Stimulated activated CD8-positive, alpha-beta memory T cell treated with anti-CD3 and anti-CD28 coated beads, Interleukin-4, amount 100 ng/mL, for 4 hours (primary cell): ENCODE measurements around the gene KIAA1671.

Source experiments
- DNase-seq, 2 donors: peaks; one replicate each; pipeline ENCODE4 v3.0.0-alpha.2; 2020; ENCODE audit warnings: low read depth in 2 of 2, low spot score in 1 of 2

The KIAA1671 gene

DNA sequence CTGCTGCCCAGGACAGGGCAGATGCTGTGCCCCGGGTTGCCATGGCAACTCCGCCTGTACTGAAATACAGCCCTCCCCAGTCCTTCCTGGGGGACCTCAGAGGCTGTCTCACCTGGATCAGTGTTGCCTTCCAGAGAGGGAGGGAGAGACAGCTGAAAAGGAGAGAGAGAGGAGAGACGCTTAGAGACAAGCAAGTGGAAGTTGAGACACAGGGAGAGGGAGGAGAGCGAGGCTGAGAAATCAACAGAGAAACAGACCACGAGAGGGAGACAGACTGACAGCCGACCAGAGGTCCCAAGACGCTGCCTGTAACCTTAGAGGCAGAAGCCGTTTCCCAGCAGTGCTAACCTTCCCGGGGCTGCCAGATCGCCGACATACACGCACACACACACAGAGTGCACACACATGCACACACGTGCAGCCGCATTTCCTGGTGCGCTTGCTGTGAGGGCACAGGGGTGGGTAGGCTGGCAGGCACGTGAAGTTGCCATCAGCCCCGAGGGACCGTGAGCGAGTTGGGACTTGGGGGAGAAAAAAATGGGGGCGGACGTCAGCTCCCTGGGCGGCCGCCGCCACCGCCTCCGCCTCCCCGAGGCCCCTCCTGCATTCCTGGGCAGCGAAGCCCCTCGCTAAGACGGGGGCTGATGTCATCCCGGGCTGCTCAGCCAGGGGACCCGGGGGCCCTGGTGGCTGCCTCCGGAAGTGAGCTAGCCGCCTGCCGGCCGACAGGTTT lies 158.5 kb downstream of the KIAA1671 start:
- peak in 1 of 2 donors; percentile 32 for DNase-seq

DNA sequence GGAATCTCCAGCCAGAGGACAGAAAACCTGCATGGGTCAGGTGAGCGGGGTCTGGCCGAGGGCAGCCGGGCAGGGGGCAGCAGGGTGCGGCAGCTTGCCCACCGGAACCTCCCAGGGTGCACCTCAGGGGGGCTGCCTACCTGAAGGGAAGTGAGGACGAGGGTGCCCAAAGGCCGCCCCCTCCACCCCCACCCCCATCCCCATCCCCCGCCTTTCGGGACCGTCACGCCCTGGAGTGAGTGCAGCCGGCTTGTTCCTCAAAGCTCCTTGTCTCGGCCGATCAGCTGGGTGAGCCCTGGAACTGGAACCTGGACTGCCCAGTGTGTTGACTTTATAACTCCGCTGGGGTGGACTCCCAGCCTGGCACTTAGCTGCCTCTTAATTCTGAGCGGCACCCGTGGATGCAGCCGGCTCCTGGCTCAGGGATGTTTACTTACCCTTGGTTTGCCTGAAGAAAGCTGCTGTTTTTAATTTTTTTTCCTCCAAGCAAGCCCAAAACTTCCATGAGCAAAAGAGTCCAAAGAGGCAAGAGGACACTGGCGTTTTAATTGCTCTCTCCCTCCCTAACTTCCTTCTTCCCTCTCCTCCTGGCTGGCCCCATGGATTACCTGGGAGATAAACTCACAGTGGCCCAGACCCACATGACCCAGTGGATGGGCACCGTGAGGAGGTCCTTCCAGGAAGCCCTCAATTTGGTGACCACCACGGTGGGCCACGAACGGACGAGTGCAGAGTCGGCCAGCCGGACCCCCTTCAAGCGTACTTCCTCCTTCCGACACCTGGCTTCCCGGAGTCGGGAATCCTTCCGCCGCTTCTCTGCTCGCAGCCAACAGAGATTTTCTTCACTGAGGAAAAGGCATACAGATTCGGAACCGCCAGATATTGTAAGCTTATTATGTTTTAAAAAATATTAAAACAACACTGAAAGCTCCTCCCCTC lies 159.3 kb downstream of the KIAA1671 start:
- DNase-seq: no peak

DNA sequence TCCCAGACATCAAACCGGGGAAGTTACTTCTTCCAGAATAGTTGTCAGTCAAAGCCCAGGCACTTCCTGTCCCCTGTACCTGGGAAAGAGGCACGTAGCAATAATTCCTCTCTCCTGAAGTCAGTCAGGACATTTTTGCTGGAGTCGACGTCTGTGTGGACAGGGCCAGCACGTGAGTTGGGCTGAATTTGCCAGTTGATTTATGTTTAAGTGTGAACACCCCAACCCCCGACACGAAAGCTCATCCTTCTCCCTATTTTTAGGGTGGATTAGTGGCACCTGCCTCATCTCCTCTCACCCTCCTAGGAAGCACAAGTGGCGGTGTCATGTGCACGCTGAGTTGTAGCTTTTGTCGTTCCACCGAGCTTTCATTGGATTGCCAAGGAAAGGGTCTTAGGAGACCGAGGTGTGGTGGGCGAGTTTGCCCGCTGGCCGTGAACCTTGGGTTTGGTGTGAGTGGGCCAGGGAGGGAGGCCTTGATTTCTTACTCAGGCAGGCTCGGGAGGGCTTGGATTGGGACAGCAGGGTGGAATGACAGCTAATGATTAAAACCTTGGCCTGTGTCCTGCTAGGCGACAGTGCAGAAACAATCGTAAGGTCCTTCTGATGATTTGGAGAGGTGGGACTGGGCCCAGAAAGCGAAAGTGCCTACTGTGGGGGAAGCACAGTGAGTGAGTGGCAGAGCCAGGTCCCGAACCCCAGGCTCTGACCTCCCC lies 160.2 kb downstream of the KIAA1671 start:
- DNase-seq: no peak

DNA sequence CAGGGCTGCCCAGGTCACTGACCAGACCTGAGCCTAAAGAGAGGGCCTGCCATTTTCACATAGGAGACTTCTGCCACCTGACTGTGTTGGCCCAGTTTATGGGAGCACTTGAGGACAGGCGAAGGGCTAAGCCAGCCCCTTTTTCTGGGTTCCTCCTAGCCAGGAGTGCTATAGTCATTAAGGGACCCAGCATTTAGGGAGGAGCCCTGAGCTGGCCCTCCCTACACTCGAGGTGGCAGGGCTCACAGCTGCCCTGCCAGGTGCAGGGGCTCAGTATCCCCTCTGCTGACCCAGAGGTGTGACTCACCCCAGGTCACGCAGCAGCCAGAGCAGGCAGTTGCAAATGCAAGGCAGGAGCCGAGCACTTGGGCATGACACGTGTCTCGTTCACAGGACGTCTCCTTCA lies 160.8 kb downstream of the KIAA1671 start:
- no peak for DNase-seq

DNA sequence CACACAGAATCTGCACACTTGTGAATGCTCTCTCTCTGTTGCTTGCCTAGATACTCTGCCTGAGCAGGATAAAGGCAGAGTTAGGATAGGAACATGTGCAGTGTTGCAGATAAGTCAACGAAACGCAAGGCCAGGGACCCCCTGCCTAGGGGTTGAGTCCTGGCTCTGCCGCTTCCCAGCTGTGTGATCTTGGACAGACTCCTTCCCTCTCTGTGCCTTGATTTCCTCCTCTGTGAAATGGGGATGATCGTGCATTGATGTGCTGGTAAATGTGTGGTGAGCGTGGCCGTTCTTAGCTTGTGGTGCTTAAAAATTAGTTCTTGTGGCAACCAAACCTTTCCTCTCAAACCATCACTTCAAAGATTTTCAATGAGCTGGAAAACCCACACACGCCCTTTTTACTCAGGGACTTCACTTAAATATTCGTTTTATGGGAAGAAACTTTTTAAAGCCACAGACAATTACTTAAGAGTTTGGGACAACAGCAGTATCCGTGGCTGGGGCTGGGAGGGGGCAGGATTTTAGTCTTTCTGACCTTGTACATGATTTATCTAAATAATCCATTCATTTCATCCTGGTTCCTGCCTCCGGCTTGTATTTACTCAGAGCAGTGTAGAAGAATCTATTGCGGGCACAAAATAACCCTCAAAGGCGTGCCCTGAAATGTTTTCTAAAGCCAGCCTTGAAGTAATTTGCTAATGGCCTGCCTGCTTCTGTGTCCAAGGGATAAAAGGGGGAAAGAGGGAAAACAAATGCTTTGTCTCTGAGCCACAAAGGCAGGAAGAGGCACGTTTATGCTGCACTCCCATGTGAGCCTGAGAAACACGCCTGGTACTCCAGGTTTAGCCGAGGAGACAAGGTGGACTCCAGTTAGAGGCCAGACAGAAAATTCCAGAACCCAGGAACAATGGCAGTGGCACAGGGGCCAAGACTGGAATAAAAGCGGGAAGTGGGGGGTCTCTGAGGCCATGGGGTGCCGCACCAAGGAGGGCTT lies 162.2 kb downstream of the KIAA1671 start:
- DNase-seq: no peak

DNA sequence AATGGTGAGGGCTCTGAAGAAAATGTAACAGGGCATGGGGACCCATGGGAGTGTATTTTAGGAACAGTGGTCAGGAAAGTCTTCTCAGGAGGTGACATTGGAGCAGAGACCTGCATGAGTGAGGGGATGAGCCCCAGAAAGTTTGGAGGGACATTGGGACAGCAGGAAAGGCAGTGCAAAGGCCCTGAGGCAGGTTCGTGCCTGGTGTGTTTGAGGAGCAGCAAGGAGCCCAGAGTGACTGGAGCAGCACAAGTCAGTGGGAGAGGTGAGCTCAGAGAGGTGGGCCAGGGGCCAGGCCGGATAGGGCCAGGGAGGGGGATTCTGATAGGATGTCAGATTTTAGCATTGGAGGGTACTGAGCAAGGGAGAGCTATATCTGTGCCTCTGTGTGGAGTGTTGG lies 167.1 kb downstream of the KIAA1671 start:
- no peak for DNase-seq

DNA sequence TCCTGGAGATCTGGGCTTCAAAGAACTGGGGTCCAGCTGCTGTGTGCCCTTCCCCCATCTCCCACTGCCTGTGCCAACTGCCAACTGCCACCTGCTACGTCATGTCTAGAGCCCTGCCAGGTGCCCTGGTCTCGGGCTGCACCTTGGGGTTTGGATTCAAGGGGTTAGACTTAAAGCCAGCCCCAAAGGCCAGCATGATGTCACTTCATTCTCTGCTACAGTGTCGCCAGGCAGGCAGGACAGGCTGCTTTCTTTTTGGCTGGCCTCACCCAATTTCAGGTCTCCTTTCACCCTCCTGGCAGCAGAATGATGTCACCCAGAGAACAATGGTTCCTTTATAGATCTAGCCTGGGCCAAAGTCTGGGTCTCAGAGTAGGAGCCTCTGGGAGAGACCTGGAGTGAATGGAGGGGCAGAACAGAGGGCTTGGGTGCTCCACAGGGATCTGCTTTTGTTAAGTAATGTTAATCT lies 167.6 kb downstream of the KIAA1671 start:
- no peak for DNase-seq

DNA sequence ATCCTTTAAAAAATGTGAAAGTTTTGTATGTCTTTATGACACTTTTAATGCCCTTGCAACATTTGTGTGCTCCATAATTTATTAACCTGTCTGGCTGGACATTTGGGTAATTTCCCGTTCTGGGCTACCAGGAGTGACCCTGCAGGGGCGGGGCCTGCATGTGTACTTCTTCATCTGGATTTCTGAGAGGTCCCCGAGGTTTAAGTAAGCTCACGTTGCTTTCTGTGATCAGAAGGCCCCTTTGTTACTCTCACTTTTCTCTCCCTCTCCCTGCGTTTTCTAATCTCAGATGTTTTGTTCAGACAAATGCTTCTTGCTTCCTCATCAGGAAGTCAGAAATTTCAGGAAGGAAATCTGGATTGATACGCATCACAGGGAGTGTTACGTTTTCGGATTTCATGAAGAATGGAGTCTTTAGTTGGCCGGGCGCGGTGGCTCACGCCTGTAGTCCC lies 168.3 kb downstream of the KIAA1671 start:
- DNase-seq: no peak

DNA sequence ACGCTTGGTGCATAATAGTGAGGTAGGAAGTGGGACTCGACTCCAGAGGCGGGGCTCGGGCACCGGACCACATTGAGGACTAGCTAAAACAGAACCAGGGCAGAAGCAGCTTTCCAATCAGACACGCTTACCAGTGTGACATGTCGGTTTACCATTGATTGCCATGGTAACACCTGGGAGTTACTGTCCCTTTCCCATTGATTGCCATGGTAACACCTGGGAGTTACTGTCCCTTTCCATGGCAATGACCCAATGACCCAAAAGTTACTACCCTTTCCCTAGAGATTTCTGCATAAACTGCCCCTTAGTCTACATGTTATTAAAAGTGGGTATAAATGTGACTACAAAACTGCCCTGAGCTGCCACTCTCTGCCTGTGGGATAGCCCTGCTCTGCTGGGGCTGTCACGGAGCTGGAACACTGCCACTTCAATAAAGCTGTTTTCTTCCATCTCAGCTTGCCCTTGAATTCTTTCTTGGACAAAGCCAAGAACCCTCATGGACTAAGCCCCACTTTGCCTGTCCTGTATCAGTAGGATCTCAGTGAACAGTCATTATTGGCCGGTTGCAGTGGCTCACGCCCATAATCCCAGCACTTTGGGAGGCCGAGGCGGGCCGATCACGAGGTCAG lies 169.7 kb downstream of the KIAA1671 start:
- DNase-seq: no peak

DNA sequence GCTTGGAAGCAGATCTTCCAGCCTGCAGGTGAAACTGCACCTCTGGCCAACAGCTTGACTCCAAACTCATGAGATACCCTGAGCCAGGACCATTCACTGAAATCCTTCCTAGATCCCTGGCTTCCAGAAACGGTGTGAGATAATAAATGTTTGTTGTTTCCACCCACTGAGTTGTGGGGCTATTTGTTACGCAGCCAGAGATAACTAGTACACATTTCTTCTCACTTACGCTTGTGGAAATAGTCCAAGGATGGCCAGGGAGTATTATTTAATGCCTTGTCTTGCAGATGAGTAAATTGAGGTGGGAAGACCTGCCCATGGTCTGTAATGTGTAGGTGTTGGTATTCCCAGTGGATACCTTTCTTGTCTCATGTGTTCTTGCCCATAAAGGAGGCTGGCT lies 171.2 kb downstream of the KIAA1671 start:
- DNase-seq: no peak

DNA sequence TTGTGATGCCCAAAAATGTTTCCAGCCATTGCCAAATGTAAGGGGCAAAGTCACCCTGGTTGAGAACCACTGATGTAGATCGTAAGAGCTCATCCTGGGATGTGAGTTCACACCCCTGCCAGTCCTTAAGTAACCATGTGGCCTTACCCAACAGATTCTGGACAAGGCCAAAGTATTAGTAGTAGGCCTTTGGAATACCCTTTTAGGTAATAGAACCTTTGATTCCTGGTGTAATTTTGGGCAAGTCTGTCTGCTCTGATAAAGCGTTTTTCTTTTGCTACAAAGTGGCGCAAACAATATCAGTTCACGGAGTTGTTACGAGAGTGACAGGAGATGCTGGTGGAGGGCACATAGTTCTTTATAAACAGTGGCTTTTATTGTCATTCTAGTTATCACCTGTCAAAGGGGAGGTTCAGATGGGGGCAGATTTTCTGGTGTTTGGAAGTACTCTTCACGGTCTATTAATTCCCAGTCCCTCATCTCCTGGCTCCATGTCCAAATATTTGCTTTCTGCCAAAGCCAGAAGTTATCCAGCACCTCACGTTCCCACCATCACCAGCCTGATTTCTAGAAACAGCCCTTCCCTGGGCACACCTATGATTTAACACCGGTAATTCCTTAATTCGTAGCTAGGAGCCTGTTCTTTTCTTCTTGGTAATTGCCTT lies 173.3 kb downstream of the KIAA1671 start:
- no peak for DNase-seq

DNA sequence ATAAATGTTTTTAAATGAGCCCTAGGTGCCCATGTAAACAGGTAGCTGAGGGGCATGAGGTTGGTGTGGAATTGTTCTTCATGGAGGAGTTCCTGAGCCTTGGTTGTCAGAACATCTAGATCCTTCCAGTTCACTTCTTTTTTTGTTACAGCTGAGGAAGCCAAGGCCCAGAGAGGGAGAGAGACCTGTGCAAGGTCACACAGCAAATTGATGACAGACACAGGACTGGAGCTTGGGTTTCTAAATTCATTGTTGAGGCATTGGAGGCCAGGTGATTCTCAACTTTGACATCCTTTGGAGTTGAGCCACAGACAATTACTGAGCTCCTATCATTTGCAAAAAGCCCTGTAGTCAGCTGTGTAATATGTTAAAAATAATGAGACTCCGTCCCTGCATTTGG lies 174.0 kb downstream of the KIAA1671 start:
- no peak for DNase-seq

DNA sequence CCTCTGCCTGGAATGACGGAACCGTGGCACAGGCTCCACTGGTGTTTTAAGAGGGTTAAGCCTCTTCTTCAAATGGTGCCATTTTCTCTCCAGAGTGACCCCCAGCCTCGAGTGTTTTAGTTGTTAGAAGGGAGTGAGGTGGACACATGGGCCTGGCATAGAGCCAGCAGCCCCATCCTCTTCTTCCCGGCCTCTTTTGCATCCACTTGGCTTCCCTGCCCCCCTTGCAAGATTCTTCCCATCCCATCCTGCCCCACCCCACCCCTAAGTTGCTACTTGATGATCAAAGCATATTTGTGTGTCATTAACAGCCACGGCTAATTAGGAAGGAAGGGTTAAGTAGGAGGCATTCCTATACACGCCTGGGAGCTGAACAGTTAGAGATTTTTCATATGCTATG lies 174.8 kb downstream of the KIAA1671 start:
- DNase-seq: no peak

DNA sequence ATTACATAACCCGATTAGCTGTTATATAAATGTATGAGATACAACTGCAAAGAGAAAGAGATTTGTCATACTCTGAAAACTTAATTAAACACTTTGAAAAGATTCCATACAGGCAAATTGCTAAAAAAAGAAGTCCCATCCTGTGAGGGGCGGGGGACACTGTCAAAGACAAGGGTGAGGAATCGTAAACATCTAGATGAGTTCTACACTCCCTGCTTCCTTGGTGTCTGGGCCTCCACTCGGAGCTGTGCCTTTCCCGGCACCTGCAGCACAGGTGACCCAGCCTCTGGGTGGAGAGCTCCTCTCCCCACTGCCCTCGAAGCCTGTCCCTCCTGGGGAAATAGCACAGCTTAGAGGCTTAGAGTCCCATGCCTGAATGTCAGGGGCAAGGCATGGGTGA lies 177.9 kb downstream of the KIAA1671 start:
- no peak for DNase-seq

DNA sequence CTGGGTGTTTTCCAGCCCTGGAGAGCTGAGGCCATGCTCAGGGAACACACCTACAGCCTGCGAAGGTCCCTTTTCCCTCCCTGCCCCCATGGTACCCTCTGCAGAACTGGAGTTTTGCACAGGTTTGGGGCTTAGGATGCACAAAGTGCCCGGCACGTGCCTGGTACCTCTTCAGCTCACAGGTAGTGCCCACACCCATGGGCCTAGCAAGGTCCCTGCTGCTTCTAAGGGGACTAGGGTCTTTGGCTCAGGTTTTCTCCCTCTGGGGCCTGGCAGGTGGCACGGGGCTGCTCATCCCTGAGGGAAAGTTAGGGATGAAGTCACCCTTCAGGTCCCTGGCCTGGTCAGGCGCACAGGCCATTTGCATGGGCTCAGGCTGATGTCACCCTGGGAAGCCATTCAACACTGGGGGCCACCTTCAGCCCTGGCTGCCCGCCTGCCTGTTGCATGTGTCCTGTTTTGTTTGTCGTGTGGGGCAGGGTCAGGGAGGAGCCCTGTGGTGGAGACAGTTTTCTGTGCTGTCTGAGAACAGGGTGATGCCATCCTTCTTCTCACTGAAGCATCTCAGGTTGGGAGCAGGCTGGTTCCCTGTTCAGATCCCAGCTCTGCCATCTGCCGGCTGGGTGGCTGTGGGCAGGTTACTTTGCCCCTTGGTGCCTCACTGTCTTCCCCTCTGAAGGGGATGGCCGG lies 178.8 kb downstream of the KIAA1671 start:
- no peak for DNase-seq

DNA sequence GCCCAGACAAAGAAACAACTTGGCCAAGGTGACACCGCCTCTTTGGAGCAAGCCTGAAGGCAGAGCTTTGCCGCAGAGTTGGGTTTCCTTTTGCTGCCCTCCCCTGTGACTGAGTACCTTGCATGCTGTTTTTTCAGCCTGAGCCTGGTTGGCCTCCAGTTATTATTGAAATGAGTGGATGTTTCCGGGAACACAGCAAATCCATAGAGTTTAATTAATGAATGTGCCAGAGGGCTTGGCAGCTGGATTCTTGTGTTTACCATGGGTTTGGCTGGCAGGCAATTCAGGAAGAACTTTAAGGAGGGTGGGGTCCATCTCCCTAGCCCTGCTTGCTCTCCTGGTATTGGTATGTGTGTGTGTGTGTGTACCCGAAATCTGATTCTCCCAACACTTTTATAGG lies 181.5 kb downstream of the KIAA1671 start:
- no peak for DNase-seq

DNA sequence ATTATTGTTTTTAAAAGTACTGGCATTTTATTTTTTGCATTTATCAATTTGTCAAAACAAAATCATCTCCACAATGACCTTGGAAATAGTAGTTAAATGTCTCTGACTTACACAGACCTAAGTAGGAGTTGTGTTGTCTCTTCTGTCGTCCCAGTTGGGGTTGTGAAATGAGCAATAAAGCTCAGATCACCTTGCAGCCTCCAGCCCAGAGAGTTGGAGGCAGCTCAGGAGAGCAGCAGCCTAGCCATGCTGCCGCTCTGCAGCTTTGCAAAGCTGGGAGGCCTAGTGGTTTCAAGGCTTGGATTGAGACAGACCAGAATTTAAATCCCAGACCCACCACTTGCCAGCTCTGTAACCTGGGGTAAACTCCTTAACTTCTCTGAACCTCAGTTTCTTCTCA lies 181.9 kb downstream of the KIAA1671 start:
- DNase-seq: no peak

DNA sequence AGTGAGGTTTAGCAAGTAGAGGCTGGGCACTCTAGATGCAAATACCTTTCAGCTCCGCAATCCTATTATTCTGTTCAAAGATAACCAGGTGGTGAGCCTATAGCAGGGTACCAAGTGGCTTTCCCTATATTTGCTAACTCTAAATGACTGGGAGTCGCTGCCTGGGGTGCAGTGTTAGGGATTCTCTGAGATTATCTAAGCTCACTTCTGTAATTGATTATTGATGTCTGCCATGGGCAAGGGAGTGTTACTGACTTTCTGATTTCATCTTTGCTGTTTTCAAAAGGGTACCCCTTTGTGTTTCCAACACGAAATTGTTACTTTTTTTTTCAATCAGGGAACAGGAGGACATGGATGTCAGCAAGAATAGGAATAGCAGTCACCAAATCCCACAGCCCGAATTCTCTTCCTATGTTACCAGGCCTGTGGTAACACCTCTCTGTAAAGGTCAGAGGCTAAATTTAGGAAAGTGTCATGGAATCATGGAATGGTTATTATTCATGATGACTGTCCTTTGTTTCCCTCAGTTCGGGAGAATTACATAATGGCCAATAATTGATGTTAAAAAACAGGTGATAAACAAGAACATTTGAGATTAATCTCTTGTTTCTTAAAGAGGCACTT lies 184.5 kb downstream of the KIAA1671 start:
- no peak for DNase-seq
